GM19438 (cell line): ENCODE measurements around the gene OR2F1.

Source experiments
- ATAC-seq: cut with Tn5 transposase; IDR thresholded peaks from one replicate; pipeline ENCODE4 v1.9.1; 2021; ENCODE audit warnings: low read depth; ENCODE audit not compliant: unreplicated experiment

OR2F1 gene

GRCh38 chr7:143948733-143949132, 5.9 kb upstream of the OR2F1 start:
- no peak for ATAC-seq

GRCh38 chr7:143953421-143953820, 1.2 kb upstream of the OR2F1 start:
- ATAC-seq = no peak

- no peak for ATAC-seq
Measured at GRCh38 chr7:143954135-143954534, 509 bp upstream of the OR2F1 start.

- no peak for ATAC-seq
Measured at GRCh38 chr7:143958781-143959180, 4.1 kb downstream of the OR2F1 start.

- ATAC-seq = no peak
Measured at GRCh38 chr7:143960813-143961610, 6.4 kb downstream of the OR2F1 start.

GRCh38 chr7:143965280-143965679, 10.6 kb downstream of the OR2F1 start:
- no peak for ATAC-seq

GRCh38 chr7:143967398-143967797, 12.8 kb downstream of the OR2F1 start:
- ATAC-seq = no peak

GRCh38 chr7:143973870-143974416, 19.3 kb downstream of the OR2F1 start:
- ATAC-seq = no peak

GRCh38 chr7:143974459-143974858, 19.8 kb downstream of the OR2F1 start:
- no peak for ATAC-seq

- no peak for ATAC-seq
Measured at GRCh38 chr7:143975617-143976016, 21.0 kb downstream of the OR2F1 start.

- ATAC-seq = no peak
Measured at GRCh38 chr7:143978585-143978984, 23.9 kb downstream of the OR2F1 start.

GRCh38 chr7:143979359-143979758, 24.7 kb downstream of the OR2F1 start:
- ATAC-seq = no peak

GRCh38 chr7:143979998-143980397, 25.4 kb downstream of the OR2F1 start:
- no peak for ATAC-seq

GRCh38 chr7:143980746-143981510, 26.3 kb downstream of the OR2F1 start:
- ATAC-seq = no peak

- no peak for ATAC-seq
Measured at GRCh38 chr7:143983960-143984359, 29.3 kb downstream of the OR2F1 start.

GRCh38 chr7:143987513-143987912, 32.9 kb downstream of the OR2F1 start:
- no peak for ATAC-seq

GRCh38 chr7:143988976-143989745, 34.5 kb downstream of the OR2F1 start:
- ATAC-seq = no peak

GRCh38 chr7:143992670-143993069, 38.0 kb downstream of the OR2F1 start:
- no peak for ATAC-seq

- ATAC-seq = no peak
Measured at GRCh38 chr7:143993924-143994323, 39.3 kb downstream of the OR2F1 start.

GRCh38 chr7:144000020-144000419, 45.4 kb downstream of the OR2F1 start, which contains the start of gene OR6B1:
Gene OR6B1 (plus strand): TSS chr7:144000320. CDS start chr7:144003997, 3,677 bp downstream.
- no peak for ATAC-seq

GRCh38 chr7:144001543-144001942, 46.9 kb downstream of the OR2F1 start:
- ATAC-seq = no peak
